ENCODE measurements around the gene CCT7.
A peak's percentile ranks its signal among the peaks of the same experiment; 100 is the strongest.
"Not testable (repeated sequence)": the region's sequence is repeated elsewhere in the genome, so short reads cannot be mapped to it uniquely, and the experiment has no call there.

CCT7 gene

DNA sequence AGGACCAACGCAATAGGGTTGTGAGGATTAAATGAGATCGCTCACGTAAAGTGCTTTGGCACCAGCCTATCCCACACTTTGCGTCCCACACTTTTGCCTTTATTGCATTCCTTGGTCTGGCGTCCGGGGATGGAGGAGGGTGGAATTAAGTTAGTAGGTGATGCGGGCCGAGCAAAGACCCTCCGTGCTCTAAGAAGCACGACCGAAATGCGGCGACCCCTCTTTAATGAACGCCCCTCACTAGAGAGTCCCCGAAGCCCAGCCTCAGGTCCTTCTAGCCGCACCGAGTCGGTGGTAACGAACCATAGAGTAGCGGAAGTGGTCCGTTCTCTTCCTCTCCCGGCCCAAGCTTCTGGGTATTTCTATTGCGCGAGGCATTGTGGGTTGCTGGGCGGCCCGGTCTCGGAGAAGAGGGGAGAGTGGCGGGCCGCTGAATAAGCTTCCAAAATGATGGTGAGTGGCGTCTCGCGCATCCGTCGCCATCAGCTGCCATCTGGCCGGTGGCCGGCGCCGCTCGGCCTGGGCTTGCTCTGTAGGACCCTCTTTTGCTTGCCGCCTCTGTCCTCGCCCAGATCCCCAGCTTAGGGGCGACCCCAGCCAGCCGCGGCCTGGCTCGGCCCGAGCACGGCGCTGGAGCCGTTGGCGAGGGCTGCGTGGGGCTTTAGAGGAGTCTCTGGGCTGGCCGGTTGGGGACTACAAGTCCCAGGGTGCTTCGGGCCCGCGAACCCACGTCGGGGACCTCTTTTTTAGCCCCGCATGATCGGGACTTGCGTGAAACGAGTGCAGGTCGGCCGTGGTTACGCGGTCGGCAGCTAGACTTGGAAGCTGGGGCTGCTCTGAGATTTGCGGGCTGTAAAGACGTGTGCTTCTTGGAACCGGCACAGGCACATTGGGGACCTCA is at the start of gene CCT7:
Gene CCT7 (plus strand): TSS at position 377 of the 901 bp plus-strand sequence. CDS start 71 bp downstream, at position 448.
- DNase-seq = peak; percentile 89

DNA sequence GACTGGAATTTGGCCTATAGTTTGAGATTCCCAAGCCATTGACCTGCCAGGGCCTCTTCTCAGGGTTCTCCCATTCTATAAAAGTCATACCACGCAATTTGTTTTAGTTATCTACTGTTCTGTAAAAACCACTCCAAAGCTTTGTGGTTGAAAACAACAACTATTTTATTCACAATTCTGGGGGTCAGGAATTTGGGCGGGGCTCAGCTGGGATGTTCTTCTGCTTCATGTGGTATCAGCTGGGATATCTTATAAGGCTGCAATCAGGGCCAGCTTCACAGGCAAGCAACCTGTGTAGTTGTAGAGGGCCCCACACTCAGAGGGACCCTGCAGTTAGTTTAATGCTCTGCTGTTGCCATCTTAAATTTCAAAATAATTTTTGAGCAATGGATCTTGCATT is 48.1 kb upstream of the CCT7 start:
- DNase-seq = no peak

DNA sequence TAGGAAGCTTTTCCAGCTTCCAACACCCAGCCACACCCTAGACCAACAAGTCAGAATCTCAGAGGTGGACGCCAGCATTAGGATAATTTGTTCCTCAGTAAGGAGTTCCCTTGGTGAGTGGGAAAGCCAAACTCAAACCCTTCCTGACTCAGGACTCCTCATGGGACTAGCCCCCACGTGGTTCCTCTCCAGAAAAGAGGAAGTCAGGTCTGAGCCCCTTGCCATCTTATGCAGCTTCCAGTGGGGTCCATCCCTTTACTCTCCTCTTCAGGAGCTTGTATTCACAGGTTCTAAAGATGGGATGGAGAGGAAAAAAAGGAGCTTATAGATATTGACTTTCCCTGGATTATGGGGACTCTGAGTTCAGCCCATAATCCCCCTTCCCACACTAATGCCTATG is 46.6 kb upstream of the CCT7 start:
- no peak for DNase-seq

DNA sequence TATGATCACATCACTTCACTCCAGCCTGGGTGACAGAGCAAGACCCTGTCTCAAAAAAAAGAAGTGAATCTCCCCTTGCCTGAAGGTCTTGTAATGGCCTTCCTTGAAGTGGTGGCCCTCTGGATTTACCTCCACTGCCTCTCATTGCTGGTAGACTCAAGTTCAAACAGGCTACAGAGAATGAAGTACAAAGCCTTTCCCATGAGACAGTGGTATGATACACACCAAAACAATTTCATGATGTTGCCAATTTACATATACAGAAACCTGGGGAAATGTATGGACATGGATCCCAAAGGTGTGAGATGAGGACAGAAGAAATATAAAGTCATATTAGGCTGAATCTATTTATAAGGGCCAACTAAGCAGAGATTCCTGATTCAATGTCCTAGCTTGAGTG is 36.5 kb upstream of the CCT7 start:
- no peak for DNase-seq

DNA sequence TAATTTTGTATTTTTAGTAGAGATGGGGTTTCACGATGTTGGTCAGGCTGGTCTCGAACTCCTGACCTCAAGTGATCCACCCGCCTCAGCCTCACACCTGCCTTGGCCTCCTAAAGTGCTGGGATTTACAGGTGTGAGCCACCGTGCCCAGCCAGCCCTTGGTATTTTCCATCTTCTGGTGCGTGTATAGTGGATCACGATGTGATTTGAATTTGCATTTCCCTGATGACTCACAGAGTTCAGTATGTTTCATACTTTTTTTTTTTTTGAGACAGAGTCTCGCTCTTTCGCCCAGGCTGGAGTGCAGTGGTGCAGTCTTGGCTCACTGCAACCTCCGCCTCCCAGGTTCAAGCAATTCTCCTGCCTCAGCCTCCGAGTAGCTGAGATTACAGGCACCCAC is 33.8 kb upstream of the CCT7 start:
- not testable (repeated sequence) for DNase-seq

DNA sequence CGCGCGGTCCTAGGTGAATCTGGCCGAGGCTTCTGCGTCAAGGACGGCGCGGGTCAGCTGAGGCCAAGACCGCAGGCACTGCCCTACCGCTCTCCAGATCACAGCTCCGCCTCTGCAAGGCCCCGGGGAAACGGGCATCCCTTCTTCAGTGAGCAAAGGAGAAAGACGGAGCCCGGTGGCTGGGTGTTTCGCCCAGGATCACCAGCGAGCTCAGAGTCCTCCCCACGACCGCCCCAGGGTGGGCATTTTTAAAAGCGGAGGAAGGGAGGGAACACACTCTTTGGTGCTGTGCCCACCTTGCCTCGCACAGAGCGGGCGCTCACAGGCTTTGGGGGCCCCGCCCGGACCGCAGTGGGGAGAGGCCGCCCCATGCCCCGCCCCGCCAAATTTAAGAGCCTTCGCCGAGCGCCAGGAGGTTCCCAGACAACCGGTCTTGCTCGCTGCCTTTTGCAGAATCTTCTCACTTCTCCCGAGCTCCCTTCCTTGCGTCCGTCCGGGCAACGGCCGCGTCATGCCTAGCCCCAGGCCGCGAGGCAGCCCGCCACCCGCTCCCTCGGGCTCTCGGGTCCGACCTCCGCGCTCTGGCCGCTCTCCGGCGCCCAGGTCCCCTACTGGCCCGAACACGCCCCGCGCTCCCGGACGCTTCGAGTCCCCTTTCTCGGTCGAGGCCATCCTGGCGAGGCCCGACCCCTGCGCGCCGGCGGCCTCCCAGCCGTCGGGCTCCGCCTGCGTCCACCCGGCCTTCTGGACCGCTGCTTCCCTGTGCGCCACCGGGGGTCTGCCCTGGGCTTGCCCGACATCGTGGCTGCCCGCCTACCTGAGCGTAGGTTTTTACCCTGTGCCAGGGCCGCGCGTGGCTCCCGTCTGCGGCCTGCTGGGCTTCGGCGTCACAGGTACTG is 31.7 kb upstream of the CCT7 start, which contains the start of gene NOTO:
Gene NOTO (plus strand): TSS at position 419 of the 899 bp plus-strand sequence. CDS start 93 bp downstream, at position 512.
- DNase-seq = no peak

DNA sequence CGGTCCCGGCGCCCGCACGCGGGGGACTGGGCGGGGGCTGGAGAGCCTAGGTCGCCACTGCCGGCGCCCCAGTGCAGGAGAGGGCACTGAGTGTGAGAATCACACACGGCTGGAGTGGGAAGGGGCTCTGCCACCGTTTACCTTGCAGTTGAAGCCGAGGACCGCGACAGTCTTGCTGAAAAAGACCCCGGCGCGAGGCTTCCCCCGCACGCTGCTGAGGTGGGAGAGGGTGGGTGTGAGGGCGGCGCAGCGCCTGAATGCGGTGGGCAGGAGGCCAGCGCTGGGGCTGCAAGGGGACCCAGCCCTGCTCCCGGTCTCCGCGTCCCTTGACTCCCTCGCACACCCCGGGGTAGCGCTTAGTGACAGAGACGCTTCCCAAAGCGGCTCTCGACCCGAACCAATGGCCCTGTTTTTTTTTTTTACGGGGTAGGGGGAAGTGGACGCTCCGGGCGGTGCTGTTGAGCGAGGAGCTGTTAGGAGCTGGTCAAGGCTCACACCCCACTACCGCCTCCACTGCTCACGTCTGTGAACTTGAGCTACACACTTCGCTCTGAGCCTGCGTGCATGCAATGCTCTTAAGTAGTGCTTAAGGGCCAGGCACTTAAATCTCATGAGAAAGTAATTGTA is 30.9 kb upstream of the CCT7 start:
- DNase-seq = no peak

DNA sequence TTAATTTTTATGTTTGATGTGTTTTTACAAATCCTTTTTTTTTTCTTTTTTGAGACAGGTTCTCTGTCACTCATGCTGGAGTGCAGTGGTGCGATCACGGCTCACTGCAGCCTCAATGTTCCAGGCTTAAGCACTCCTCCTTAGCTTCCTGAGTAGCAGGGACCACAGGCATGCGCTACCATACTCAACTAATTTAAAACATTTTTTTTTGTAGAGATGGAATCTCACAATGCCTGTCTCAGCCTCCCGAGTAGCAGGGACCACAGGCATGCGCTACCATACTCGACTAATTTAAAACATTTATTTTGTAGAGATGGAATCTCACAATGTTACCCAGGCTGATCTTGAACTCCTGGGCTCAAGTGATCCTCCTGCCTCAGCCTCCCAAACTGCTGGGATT is 28.5 kb upstream of the CCT7 start:
- DNase-seq = no peak

DNA sequence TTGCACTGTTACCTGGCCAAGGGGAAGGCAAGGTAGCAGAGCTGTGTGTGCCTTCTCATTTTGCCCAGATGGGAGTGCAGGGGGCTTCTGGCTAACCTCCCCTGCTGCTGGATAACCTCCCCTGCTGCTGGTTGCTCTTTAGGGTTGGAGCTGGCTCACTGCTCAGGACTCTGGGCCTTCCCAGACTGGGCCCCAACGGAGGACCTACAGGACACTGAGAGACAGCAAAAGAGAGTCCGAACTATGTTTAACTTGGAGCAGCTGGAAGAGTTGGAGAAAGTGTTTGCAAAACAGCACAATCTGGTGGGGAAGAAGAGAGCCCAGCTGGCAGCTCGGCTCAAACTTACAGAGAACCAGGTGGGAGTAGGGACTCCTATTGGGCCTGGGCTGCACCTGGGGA is 25.9 kb upstream of the CCT7 start:
- no peak for DNase-seq

DNA sequence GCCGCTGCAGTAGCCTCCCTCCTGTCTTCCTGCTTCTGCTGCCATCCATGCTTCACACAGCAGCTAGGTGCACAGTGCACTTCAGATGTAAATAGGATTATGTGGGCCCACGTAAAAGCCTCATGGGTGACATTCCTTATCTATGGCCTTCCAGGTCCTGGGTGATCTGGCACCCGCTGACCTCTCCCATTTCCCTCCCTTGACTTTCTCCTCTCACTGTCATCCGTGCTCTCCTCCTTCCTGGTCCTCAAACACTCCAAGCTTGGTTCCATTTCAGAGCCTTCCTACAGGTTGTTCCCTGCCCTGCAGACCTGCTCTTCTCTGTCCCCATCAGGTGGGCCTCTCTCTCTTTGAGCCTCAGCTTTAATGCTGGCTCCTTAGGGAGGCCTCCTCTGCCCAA is 24.1 kb upstream of the CCT7 start:
- no peak for DNase-seq

DNA sequence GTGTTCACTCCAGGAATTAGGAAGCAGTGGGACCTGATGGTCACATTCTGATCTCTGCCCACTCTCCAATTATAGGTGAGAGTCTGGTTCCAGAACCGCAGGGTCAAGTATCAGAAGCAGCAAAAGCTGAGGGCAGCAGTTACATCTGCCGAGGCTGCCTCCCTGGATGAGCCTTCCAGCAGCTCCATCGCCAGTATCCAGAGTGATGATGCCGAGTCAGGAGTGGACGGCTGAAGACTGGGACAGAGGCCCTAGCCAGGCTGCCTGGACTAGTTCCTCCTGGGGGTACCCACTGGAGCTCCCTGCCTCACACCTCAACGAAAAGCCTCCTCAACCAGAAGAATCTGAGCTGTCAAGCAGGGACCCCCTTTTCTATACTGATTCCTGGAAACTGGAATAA is 23.4 kb upstream of the CCT7 start:
- no peak for DNase-seq

DNA sequence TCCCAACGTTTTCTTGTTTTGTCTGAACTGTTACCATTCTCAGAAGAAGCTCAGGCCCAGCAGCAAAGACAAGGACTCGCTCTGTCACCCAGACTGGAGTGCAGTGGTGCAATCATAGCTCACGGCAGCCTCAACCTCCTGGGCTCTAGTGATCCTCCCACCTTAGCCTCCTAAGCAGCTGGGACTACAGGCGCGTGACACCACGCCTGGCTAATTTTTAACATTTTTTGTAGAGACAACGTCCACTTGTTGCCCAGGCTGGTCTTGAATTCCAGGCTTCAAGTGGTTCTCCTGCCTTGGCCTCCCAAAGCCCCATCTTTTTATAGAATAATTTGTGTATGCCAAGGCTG is 22.0 kb upstream of the CCT7 start:
- no peak for DNase-seq

DNA sequence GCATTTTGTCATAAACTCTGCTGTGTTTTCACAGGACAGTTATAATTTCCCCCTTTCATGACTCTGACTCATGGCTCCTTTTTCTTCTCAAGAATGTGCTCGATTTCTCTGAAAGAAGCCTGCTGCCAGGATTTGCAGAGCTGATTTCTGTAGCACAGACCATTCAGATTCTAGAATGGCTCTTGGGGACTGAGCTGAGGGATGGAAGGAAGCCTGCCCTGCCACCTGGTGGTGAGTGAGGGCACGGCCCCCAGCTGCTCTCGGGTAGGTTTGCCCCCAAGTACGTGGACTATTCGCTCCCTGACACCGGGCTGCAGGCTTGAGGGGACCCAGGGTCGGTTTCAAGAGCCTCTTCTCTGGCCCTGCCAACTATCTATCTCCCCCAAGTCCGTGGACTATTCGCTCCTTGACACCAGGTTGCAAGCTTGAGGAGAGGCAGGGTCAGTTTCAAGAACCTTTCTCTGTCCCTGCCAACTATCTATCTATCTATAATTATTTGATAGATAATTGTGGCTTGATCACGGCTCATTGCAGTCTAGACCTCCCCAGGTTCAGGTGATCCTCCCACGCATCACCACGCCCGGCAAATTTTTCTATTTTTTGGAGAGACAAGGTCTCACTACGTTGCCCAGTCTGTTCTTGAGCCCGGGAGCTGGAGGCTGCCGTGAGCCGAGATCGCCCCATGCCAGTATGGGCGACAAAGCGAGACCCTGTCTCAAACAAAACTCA is 21.5 kb upstream of the CCT7 start:
- peak; percentile 51 for DNase-seq

DNA sequence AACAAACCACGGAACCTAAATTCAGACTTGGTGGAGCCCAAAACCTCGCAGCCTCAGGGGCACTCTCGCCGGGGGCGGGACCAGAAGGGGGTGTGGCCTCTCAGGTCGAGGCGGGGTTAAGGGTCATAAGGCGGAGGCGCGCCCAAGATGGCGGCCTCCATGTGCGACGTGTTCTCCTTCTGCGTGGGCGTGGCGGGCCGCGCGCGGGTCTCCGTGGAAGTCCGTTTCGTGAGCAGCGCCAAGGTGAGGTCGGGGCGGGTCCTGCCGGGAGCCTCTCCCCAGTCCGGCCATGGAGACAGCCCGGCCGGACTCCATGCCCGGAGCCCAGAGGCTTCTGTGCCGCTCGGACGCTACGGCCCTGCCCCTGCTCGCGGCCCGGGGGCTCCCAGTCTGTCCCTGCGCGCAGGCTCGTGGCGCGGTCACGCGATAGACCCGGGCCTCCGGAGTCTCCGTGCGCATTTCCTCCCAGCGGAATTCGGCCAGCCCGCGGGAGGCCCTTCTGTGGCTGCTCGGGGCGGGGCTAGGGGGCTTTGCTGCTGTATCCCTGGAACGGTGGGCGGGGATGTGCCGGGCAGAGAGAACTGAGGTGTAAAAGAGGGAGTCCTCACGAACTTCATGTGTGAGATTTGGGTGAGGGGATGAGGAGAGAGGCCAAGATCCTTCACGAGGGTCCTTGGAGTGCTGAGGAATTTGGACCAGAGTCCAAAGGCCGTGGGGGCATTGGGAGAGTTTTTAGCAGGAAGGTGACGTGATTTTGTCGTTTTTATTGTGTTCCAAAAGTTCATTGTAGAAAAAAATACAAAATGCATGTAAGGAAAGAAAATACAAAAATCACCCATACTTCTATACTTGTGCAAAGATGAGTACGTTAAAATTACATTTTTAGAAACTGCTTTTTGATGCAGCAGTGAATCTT is 19.7 kb upstream of the CCT7 start, which contains the start of gene SMYD5:
Gene SMYD5 (plus strand): TSS at position 126 of the 916 bp plus-strand sequence. CDS start 22 bp downstream, at position 148.
- peak; percentile 80 for DNase-seq

DNA sequence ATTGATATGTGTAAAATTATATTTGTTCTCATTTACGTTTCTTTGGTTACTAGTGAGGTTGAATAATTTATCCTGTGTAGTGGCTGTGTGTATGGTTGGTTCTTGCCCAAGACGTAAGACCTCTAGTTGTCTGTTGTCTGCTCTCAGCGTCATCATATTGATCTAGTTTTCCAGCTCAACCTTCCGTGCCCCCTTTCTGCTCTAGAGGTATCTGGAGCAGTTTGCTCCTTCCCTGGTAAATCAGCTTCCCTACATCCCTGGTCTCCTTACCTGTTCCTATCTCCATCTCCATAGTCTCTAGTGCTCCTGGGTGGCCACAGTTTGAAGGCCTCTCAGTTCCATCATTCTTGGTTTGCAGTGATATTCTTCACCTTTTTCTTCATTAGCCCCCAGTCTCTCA is 18.9 kb upstream of the CCT7 start:
- DNase-seq = no peak

DNA sequence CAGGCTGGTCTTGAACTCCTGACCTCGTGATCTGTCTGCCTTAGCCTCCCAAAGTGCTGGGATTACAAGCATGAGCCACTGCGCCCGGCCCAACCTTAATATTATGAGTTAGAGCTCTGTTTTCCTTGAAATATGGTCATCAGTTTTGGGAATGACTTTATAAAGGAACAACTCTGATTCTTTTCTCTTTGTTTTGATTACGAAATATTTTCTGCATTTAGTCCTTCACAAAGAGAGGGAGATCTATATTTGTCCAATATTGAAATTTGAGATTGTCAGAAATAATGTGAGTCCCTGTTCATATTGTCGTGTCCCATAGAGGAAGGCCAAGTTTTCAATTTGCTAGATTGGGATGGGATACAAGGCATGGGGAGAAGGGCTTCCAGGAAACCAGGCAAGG is 16.9 kb upstream of the CCT7 start:
- no peak for DNase-seq

DNA sequence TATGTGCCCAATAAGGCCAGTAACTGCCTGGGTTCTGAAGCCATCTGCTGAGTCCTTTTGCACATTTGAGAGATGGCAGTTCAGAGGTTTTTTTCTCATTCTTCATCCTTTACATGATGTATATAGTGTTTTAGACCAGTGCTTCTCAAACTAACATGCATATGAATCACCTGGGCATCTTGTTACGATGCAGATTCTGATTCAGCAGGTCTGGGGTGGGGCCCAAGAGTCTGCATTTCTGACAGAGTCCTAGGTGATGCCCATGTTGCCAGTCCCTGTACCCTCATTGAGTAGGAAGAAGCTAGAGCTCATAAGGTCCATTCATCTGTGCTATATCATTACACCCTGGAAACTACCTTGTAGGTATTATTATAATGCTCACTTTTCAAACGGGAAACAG is 16.3 kb upstream of the CCT7 start:
- DNase-seq = no peak

DNA sequence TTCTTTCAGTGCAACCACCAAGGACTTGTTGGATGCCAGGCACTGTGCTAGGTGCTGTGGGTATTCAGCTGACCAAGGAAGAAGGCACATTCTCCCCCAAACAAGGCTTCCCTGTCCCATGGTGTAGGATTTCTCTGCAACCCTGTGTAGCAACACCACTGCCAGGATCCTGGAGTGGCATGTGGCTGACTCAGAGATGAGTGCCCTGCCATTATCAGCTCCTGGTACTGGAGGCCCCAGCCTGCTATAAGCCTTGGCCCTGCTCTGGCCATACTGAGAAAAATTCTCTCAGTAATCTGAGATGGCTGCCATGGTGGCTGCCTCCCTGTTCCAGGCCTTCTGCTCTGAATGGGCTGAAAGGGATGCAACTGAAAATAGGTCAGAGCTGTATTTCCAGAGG is 15.8 kb upstream of the CCT7 start:
- peak; percentile 75 for DNase-seq

DNA sequence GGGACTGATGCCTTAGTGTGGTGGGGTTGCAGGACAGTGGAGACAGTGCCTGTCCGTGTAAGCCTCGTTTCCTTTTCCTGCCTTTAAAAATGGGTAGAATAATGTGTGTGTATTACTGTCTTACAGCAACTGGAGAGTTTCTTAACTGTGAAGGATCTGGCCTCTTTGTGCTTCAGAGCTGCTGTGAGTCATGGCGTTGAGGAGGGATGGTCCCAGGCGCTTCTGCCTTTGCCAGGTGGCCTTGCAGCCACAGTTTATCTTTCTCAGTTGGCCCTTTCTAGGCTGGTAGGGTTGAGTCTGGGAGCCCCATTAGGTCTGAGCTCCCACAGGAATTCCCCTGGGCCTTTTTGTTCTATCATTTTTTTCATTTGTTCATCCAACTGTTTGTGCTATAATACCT is 10.3 kb upstream of the CCT7 start:
- DNase-seq = no peak

DNA sequence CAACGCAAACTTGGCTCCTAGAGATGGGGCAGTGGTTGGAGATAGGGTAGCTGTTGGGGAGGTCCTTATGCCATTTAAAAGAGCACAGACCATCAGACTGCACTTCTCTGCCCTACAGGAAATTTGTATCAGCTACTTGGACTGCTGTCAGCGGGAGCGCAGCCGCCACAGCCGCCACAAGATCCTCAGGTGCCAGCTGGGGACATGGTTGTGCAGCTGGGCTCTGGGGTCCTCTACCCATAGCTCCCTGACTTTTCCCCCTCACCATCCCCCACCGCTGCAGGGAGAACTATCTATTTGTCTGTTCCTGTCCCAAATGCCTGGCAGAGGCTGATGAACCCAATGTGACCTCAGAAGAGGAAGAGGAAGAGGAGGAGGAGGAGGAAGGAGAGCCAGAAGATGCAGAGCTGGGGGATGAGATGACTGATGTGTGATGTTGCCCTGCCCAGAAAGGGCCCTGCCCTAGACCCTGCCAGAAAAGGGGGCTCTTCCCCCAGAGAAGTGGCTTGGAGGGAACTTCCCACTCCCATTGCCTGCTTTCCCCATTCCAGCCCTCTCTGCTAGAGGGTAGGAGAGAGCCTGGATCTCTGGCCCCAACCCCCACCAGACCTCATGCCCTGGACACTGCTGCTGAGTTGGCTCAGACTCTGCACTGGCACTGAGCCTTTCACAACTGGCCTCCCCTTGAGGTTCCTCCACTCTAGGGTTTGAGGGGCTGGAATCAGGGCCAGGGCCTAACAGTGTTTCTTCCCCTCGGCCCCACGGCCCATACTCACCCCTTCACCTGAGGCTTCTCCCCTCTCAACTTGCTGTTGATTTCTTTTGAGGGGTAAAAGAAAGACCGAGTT is 8.4 kb upstream of the CCT7 start:
- DNase-seq = no peak

All from NCI-H226 (cell line).